Measurements from ENCODE around the gene TMOD4. TPM values are rescaled to one million over a fixed set of nuclear protein-coding genes. Genes with fewer than 3 reads are reported as not detected.
A peak's percentile ranks its signal among the peaks of the same experiment; 100 is the strongest.

Gene TMOD4
- total RNA-seq, 2 donors from 2014 or later = 3.0 TPM; not detected in 1

GRCh38 chr1:151158751-151159251, 17.0 kb downstream of the TMOD4 start:
- H3K27ac ChIP-seq = no peak overlapping the region
- H3K4me3 ChIP-seq = no peak overlapping the region
- H3K36me3 ChIP-seq (replicated peaks in 1 of 2; ENCODE audit: insufficient read depth in 1 of 2, low read depth in 2 of 2) = peaks cover 3% of the 10 kb centered on the region in 2 donors
- H3K27me3 ChIP-seq = no peaks in the 10 kb centered on the region
- intact Hi-C loops (cut with DNase I) = loop anchor here (10.0 kb wide), 1 partner anchor 64 kb away; no protein-coding TSS in a partner anchor
- H3K4me1 ChIP-seq = no peaks in the 10 kb centered on the region
- peak in 1 of 4 donors; percentile 12 for DNase-seq
- TF ChIP-seq CTCF (IDR thresholded peaks at IDR 0.05) (no peak), POLR2A (IDR thresholded peaks at IDR 0.05) (no peak)
- WGBS, 2 donors = 84 to 93% methylated on average over 12 to 22 of the region's 22 CpGs
- ATAC-seq = no peak
- H3K9me3 ChIP-seq = no peaks in the 10 kb centered on the region

GRCh38 chr1:151158326-151158725, 17.5 kb downstream of the TMOD4 start:
- TF ChIP-seq POLR2A (IDR thresholded peaks at IDR 0.05) = no peak
- no peak for TF ChIP-seq CTCF (IDR thresholded peaks at IDR 0.05)
- DNase-seq = no peak
- H3K4me3 ChIP-seq = no peak overlapping the region
- no peaks in the 10 kb centered on the region for H3K4me1 ChIP-seq
- ATAC-seq = no peak
- 67 to 91% methylated on average over 5 of the region's 5 CpGs for WGBS, 2 donors
- intact Hi-C loops (cut with DNase I) = loop anchor here (10.0 kb wide), 1 partner anchor 64 kb away; no protein-coding TSS in a partner anchor
- H3K27ac ChIP-seq = no peak overlapping the region
- H3K9me3 ChIP-seq = no peaks in the 10 kb centered on the region
- H3K36me3 ChIP-seq (replicated peaks in 1 of 2; ENCODE audit: insufficient read depth in 1 of 2, low read depth in 2 of 2) = peaks cover 3% of the 10 kb centered on the region in 2 donors
- no peaks in the 10 kb centered on the region for H3K27me3 ChIP-seq

- H3K36me3 ChIP-seq (replicated peaks in 1 of 2; ENCODE audit: insufficient read depth in 1 of 2, low read depth in 2 of 2) = peaks cover 3% of the 10 kb centered on the region in 2 donors
These were observed 18.7 kb downstream of the TMOD4 start for GRCh38 chr1:151157067-151157531.

GRCh38 chr1:151156515-151156819, 19.3 kb downstream of the TMOD4 start, which contains the start of gene TNFAIP8L2:
TSS of gene TNFAIP8L2 (plus strand) at chr1:151156649. CDS start at chr1:151158698, 2,049 bp downstream.
- H3K27ac ChIP-seq = peak within 1 kb of the TSS in 1 of 4 donors; percentile 26
- H3K36me3 ChIP-seq (replicated peaks in 1 of 2; ENCODE audit: insufficient read depth in 1 of 2, low read depth in 2 of 2) = peaks cover 3% of the 10 kb centered on the region in 2 donors
- intact Hi-C loops (cut with DNase I) = loop anchor here (10.0 kb wide), 1 partner anchor 62 kb away; no protein-coding TSS in a partner anchor
- no peaks in the 10 kb centered on the region for H3K27me3 ChIP-seq
- no peak for ATAC-seq
- peak in 1 of 4 donors; percentile 65 for DNase-seq
- TF ChIP-seq POLR2A (IDR thresholded peaks at IDR 0.05) (no peak), CTCF (IDR thresholded peaks at IDR 0.05) (no peak)
- WGBS, 2 donors = 65 to 70% methylated on average over 4 of the region's 4 CpGs
- H3K4me3 ChIP-seq = no peak within 1 kb of the TSS
- no peaks in the 10 kb centered on the region for H3K9me3 ChIP-seq
- H3K4me1 ChIP-seq = no peaks in the 10 kb centered on the region

More at GRCh38 chr1:151157067-151157531, 18.7 kb downstream of the TMOD4 start:
- Histone ChIP-seq H3K9me3 (no peaks in the 10 kb centered on the region), H3K27me3 (no peaks in the 10 kb centered on the region), H3K4me1 (no peaks in the 10 kb centered on the region), H3K27ac (peak overlapping the region in 1 of 4 donors; percentile 26), H3K4me3 (no peak overlapping the region)
- ATAC-seq (no peak), DNase-seq (peak in 1 of 4 donors; percentile 41)
- no peak for TF ChIP-seq CTCF (IDR thresholded peaks at IDR 0.05)
- no peak for TF ChIP-seq POLR2A (IDR thresholded peaks at IDR 0.05)
- 68 to 82% methylated on average over 6 of the region's 6 CpGs for WGBS, 2 donors
- intact Hi-C loops (cut with DNase I) = loop anchor here (10.0 kb wide), 1 partner anchor 62 kb away; no protein-coding TSS in a partner anchor

- Histone ChIP-seq H3K27ac (no peak overlapping the region), H3K9me3 (no peaks in the 10 kb centered on the region), H3K27me3 (no peaks in the 10 kb centered on the region), H3K4me3 (no peak overlapping the region), H3K4me1 (peaks cover 21% of the 10 kb centered on the region), H3K36me3 (replicated peaks in 1 of 2; ENCODE audit: insufficient read depth in 1 of 2, low read depth in 2 of 2) (no peaks in the 10 kb centered on the region)
- no peak for ATAC-seq
- 85 to 100% methylated on average over 2 of the region's 2 CpGs for WGBS, 2 donors
- intact Hi-C loops (cut with DNase I) = no loop called here
- TF ChIP-seq CTCF (IDR thresholded peaks at IDR 0.05) (no peak), POLR2A (IDR thresholded peaks at IDR 0.05) (no peak)
- no peak for DNase-seq
These were observed 28.1 kb downstream of the TMOD4 start for GRCh38 chr1:151147665-151148064.

Data from body of pancreas (tissue), 4 donors.